Germinal center (tissue), 1 donor: Measurements from ENCODE around the gene UBE2S.
A peak's percentile ranks its signal among the peaks of the same experiment; 100 is the strongest.
"Not testable (repeated sequence)": the region's sequence is repeated elsewhere in the genome, so short reads cannot be mapped to it uniquely, and the experiment has no call there.

Source experiments
- DNase-seq: peaks from one replicate; pipeline ENCODE4 v3.0.0; 2012; ENCODE audit warnings: mixed read lengths, low spot score

UBE2S gene

GRCh38 chr19:55440411-55441105 is 33.0 kb upstream of the UBE2S start:
- DNase-seq = peak; percentile 50

DNA sequence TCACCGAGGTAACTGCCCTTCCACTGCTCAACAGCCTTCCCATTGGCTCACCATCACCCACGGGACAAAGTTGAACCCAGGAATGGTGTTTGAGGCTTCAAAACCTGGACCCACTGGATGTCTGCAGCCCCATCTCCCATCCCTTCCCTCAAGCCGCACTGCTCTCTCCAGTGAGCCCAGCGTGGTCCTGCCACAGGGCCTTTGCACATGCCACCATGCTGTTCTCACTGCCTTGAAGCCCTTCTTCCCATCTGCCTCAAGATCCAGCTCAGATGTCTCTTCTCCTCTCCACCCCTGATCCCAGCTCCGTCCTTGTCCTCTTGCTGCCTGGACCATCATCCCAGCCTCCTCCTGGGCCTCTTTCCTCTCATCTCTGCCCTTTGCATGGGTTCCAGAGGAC is 31.5 kb upstream of the UBE2S start:
- DNase-seq = no peak

DNA sequence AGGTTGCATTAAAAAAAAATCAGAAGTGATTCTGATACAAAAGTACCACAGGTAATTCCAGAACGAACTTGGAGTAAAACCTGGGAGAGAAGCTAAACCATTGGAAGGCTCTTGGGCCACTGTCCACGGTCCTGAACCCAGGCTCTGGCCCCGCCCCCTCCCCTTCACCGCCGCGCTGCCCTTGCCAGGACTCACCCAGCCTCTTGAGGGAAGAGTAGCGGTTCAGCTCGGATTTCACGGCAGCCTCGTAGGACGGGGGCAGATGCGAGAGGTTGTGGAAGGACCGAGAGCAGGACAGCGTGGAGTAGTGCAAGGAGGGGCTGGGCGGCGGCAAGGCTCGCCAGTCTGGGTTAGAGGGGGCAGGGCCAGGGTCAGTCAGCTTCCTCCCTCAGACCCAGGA is 29.8 kb upstream of the UBE2S start:
- no peak for DNase-seq

- no peak for DNase-seq
Observed at GRCh38 chr19:55436847-55437246, 29.3 kb upstream of the UBE2S start.

GRCh38 chr19:55435020-55435419 is 27.4 kb upstream of the UBE2S start:
- DNase-seq = no peak

- no peak for DNase-seq
Observed at GRCh38 chr19:55434356-55434919, 26.9 kb upstream of the UBE2S start.

- no peak for DNase-seq
Observed at GRCh38 chr19:55433292-55433691, 25.7 kb upstream of the UBE2S start.

- no peak for DNase-seq
Observed at GRCh38 chr19:55432241-55432959, 24.8 kb upstream of the UBE2S start.

DNA sequence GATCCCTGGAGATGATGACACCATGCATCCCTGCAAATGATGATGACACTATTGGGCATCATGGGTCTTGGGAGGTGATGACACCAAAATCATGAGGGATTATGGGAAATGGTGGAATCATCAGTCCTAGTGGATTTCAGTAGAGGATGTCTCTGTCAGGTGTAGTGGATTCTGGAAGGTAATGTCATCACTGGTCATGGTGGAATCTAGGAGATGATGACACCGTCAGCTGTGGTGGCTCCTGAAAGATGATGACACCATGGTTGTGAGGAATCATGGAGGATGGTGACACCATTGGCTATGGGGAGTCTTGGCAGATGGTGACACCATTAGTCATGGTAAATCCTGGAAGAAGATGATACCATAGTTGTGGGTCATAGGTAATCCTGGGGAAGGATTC is 23.6 kb upstream of the UBE2S start:
- no peak for DNase-seq

- DNase-seq = no peak
Observed at GRCh38 chr19:55426042-55426441, 18.5 kb upstream of the UBE2S start.

- no peak for DNase-seq
Observed at GRCh38 chr19:55424518-55424917, 16.9 kb upstream of the UBE2S start.

GRCh38 chr19:55423225-55424005 is 15.8 kb upstream of the UBE2S start:
- DNase-seq = no peak

GRCh38 chr19:55421281-55421680 is 13.7 kb upstream of the UBE2S start:
- DNase-seq = not testable (repeated sequence)

- no peak for DNase-seq
Observed at GRCh38 chr19:55419624-55420236, 12.1 kb upstream of the UBE2S start.

DNA sequence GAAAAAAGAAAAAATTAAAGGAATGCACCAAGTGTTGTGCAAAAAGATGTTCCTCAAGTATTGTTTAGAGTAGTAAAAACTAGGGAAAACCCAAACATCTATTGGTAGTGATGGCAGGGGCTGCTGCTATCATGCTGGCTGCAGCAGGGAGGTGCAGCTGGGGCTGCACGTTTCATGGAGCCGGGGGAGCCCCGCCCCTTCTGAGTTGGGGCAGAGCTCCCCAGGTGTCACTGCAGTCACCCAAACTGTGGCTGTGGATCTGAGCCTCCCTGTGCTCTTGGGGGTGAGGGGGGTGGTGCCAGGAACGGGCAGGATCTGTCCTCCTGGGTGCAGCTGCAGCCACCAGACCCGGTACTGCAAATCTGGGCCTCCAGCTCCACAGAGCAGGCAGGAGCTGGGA is 11.5 kb upstream of the UBE2S start:
- DNase-seq = no peak

- peak; percentile 59 for DNase-seq
Observed at GRCh38 chr19:55418185-55418584, 10.6 kb upstream of the UBE2S start.

DNA sequence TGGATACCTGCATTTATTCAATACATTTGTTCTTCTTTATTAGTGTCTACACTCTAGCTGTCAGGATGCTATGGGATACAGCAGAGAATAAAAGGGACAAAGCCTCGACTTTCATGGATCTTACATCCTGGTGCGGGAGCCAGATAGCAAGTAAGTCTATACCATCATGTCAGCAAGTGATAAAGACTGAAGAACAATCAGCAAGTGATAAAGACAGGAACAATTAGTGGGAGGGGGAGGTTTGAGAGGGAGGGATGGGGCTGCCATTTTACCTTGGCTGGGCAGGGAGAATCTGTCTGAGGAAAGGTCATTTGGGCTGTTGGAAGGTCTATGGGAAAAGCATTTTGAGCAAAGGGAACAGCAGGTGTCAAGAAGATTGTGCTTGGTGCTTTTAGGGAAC is 2.6 kb upstream of the UBE2S start:
- no peak for DNase-seq

- not testable (repeated sequence) for DNase-seq
Observed at GRCh38 chr19:55409179-55409578, 1.6 kb upstream of the UBE2S start.

- DNase-seq = no peak
Observed at GRCh38 chr19:55408533-55408872, 915 bp upstream of the UBE2S start.

DNA sequence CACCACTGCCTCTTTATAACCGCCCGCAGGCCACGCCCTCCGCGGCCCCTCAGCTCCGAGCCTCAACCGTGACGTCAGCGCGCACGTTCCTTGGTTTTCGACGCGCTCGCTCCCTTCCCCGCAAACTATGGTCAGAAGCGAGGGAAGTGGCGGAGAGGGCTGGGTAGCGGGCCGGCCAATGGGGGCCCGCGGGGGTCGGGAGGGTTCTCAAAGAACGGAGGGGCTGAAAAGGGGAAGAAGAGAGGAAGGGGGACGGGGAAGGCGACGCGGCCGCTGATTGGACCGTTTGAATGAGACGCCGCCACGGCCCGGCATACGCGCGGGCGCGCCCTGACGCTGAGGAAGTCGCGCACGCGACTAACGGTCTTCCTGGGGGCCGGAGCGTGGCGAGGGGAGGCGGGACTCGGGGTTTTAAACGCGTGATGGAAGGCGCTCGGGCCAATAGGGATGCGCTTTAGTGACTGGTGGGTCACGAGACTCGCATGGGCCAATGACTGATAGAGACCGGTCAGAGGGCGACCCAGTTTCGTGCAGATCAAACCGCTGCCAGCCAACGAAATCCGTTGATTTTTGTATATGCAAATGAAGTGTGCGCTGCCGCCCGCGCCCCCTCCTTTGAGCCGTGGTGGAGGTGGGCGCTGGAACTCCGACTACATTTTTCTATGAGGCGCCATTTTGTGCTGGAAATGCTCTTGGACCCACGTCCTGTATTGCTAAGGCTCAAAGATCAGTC is 378 bp upstream of the UBE2S start:
- peak; percentile 100 for DNase-seq

- DNase-seq = peak; percentile 48
Observed at GRCh38 chr19:55406826-55407549, 600 bp downstream of the UBE2S start.
